GM21717 (cell line): ENCODE data around the gene STAT6.

ENCODE experiments used
- ATAC-seq: cut with Tn5 transposase; IDR thresholded peaks from one replicate; pipeline ENCODE4 v1.9.1; 2021; ENCODE audit warnings: mild to moderate bottlenecking, moderate library complexity; ENCODE audit not compliant: unreplicated experiment

The STAT6 gene

DNA sequence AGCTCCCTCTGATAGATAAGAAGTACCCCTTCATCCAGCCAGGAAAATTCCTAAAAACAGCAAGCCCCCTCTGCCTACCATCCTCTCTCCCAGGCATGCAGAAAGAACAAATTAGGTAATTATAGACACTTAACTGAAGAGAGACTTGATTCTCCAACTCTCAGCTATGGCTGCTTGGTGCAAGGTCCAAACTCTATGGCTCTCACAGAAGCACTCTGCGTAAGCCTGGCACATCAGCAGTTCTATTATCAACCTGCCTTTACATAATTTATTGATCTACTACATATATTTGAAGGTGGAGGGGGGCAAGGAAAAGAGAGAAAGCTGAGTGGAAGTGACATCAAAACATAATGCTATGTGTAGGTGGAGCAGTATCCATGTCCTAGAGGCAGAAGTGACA lies 60.2 kb downstream of the STAT6 start:
- no peak for ATAC-seq

GRCh38 chr12:57049890-57050289 lies 61.3 kb downstream of the STAT6 start, which contains the start of gene MYO1A:
MYO1A (minus strand) TSS chr12:57050129; CDS start chr12:57048323, 1,806 bp downstream.
- ATAC-seq: no peak

- ATAC-seq: no peak
Measured at GRCh38 chr12:57049119-57049446, 62.1 kb downstream of the STAT6 start.

GRCh38 chr12:57048423-57049118 lies 62.6 kb downstream of the STAT6 start:
- no peak for ATAC-seq

DNA sequence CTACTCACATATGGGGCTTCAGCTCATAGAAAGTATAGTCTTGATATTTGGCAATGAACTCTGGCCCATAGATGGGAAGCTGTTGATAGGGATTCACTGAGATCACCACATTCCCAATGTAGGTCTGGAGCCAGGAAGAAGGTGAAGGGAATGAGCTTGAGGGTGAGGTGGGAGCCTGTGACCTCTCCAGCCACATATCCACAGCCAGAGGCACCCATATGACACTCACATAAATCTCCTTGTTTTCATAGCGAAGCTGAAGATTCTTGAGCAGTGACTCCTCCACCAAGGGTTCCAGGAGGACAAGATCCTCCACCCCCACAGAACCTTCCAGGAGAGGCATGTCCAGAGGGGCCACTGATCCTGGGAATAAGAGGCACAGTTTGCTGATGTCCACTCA lies 63.2 kb downstream of the STAT6 start:
- no peak for ATAC-seq

DNA sequence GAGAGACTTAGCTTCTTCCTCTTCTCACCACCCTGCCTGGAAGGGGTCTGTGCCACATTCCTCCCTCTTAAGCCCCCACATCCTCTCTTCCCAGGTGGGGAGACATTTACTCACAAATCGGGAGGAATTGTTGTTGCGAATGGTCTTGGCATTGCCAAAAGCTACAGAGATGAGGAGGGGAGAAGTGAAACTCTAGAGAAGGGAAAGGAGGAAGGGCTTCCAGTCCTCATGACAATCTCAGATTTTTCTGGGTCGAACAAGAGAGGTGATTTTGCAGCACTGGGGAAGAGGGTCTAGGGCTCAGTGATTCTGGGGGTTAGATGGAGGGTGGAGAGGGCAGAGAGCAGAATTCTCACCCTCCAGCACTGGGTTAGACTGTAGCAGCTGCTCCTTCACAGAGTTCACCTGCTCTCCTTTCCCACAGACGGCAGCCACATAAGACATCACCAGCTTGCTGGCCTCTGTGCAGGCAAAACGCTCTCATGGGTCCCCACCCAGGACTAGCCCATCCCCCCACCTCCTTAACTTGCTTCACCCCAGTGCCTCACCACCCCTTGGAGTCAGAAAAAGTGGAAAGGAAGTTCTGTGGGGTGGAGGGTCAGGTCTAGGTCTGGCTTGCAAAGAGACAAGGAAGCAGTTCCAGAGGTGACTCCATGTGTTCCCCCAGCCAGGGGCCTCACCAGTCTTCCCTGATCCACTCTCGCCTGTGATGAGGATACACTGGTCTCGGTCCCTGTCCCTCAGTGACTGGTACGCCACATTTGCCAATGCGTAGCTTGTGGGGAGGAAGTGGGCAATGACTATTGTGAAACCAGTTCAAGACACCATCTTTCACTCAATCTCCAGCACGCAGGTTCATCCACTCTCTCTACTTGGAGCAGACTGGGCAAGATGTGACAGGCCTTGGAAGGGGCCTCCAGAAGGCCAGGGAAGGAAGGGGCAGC lies 63.9 kb downstream of the STAT6 start:
- no peak for ATAC-seq

- no peak for ATAC-seq
Measured at GRCh38 chr12:57046086-57046791, 64.9 kb downstream of the STAT6 start.
